HCT116 (cell line): ENCODE measurements around the gene MOSPD3. TPM values are rescaled to one million over a fixed set of nuclear protein-coding genes. Genes with fewer than 3 reads are reported as not detected.

Experiments used
- ATAC-seq: fragments of 200-7000 bp; cut with Tn5 transposase; 2 replicates; pipeline ENCODE4 v1.9.1; 2020; ENCODE audit warnings: mild to moderate bottlenecking, moderate library complexity
- BruUV-seq: library from RNA; stranded (reverse); fragments of 400-500 nt; replicated peaks from 2 replicates; lab custom pipeline; 2021; lab: Mats Ljungman, UMichigan
- CTCF ChIA-PET: fragments of 300-600 bp; sonication (Branson Sonifier 250); formaldehyde crosslinking; loops from one replicate; lab custom pipeline; 2021; ENCODE audit warnings: antibody characterized with exemption; lab: Charles Lee
- POLR2A ChIA-PET: fragments of 300-600, 350-600 bp; sonication (Branson Sonifier 250); formaldehyde crosslinking; loops from one replicate; lab custom pipeline; 2021; ENCODE audit warnings: antibody characterized with exemption; lab: Charles Lee
- RAD21 ChIA-PET, 2 experiments: fragments of 300-600 bp; sonication (Branson Sonifier 250); formaldehyde crosslinking; loops; one replicate each; lab custom pipeline; 2023; ENCODE audit warnings: low total read pairs in 2 of 2; ENCODE audit not compliant: uncharacterized antibody in 2 of 2, unreplicated experiment in 2 of 2, low non-redundant PET in 1 of 2; lab: Charles Lee
- DNase-seq: peaks from one replicate; pipeline ENCODE4 v3.0.0-alpha.2; 2010; ENCODE audit warnings: low read depth, low spot score
- H2AFZ ChIP-seq: fragments of 200-600 bp; shearing (Covaris generic), sonication (generic); 2 replicates; pipeline ENCODE4 v1.6.1; 2017; ENCODE audit warnings: low read depth, mixed run types, mixed read lengths, antibody characterized with exemption, low read length; ENCODE audit not compliant: poor library complexity, severe bottlenecking
- H3K27ac ChIP-seq: 2 replicates; pipeline ENCODE4 v1.5.1; 2012; ENCODE audit warnings: low read depth, low read length
- H3K27me3 ChIP-seq: fragments of 200-600 bp; sonication (generic); 2 replicates; pipeline ENCODE4 v1.6.1; 2016; ENCODE audit warnings: mixed run types, low read length, mixed read lengths; ENCODE audit not compliant: insufficient read depth
- H3K36me3 ChIP-seq, 2 experiments: fragments of 200-500 bp in 1 of 2; fragments of 200-600 bp in 1 of 2; sonication (Bioruptor generic) in 1 of 2; sonication (generic) in 1 of 2; 2 replicates each; pipeline versions ENCODE4 v1.5.1 to v1.6.1; 2014 to 2016; ENCODE audit warnings: low read length in 2 of 2, inconsistent platforms in 1 of 2, mixed read lengths in 1 of 2, mixed run types in 1 of 2; ENCODE audit not compliant: insufficient read depth in 2 of 2, control insufficient read depth in 1 of 2
- H3K4me1 ChIP-seq, 2 experiments: fragments of 200-600 bp in 1 of 2; sonication (generic) in 1 of 2; 2 replicates each; pipeline versions ENCODE4 v1.5.1 to v1.6.1; 2012 to 2017; ENCODE audit warnings: low read length in 2 of 2, inconsistent platforms in 1 of 2, mild to moderate bottlenecking in 1 of 2, mixed read lengths in 1 of 2, mixed run types in 1 of 2, moderate library complexity in 1 of 2; ENCODE audit not compliant: insufficient read depth in 2 of 2, control insufficient read depth in 1 of 2
- H3K4me2 ChIP-seq: fragments of 200-600 bp; sonication (generic); 2 replicates; pipeline ENCODE4 v1.6.1; 2017; ENCODE audit warnings: mixed run types, low read length, mixed read lengths
- H3K4me3 ChIP-seq, 2 experiments: fragments of 200-600 bp in 1 of 2; sonication (generic) in 1 of 2; replicated peaks in 1 of 2; 2 replicates each; pipeline ENCODE4 v1.5.1; 2011 to 2016; ENCODE audit warnings: low read length in 2 of 2, control low read depth in 1 of 2, low read depth in 1 of 2, mild to moderate bottlenecking in 1 of 2, mixed read lengths in 1 of 2, mixed run types in 1 of 2
- H3K79me2 ChIP-seq: fragments of 200-600 bp; sonication (generic); 2 replicates; pipeline ENCODE4 v1.6.1; 2017; ENCODE audit warnings: mild to moderate bottlenecking, mixed run types, low read length, moderate library complexity, mixed read lengths; ENCODE audit not compliant: insufficient read depth
- H3K9ac ChIP-seq: fragments of 200-600 bp; sonication (generic); 2 replicates; pipeline ENCODE4 v1.6.1; 2016; ENCODE audit warnings: low read length, mixed read lengths
- H3K9me2 ChIP-seq: fragments of 200-600 bp; sonication (generic), shearing (Covaris generic); 2 replicates; pipeline ENCODE4 v1.6.1; 2017; ENCODE audit warnings: mixed run types, mild to moderate bottlenecking, moderate library complexity; ENCODE audit not compliant: insufficient read depth
- H3K9me3 ChIP-seq, 2 experiments: fragments of 200-500 bp in 1 of 2; fragments of 200-600 bp in 1 of 2; sonication (Bioruptor generic) in 1 of 2; sonication (generic) in 1 of 2; 2 replicates each; pipeline ENCODE4 v1.6.1; 2014 to 2017; ENCODE audit warnings: low read length in 2 of 2, mixed read lengths in 2 of 2, inconsistent platforms in 1 of 2, low read depth in 1 of 2, mild to moderate bottlenecking in 1 of 2, mixed run types in 1 of 2, moderate library complexity in 1 of 2; ENCODE audit not compliant: control insufficient read depth in 1 of 2, insufficient read depth in 1 of 2
- H4K20me1 ChIP-seq: fragments of 200-600 bp; sonication (generic), shearing (Covaris generic); 2 replicates; pipeline ENCODE4 v1.6.1; 2017; ENCODE audit warnings: mixed run types, mild to moderate bottlenecking, moderate library complexity; ENCODE audit not compliant: insufficient read depth
- CEBPB ChIP-seq: IDR thresholded peaks from 2 replicates; pipeline ENCODE4 v1.6.1; 2012; ENCODE audit warnings: low read depth
- EGR1 ChIP-seq: IDR thresholded peaks from 2 replicates; pipeline ENCODE4 v1.6.1; 2012; ENCODE audit warnings: low read depth
- ELF1 ChIP-seq: IDR thresholded peaks from 2 replicates; pipeline ENCODE4 v1.6.1; 2012; ENCODE audit warnings: low read depth, borderline replicate concordance
- FOSL1 ChIP-seq: IDR thresholded peaks from 2 replicates; pipeline ENCODE4 v1.6.1; 2012; ENCODE audit warnings: low read depth
- POLR2AphosphoS5 ChIP-seq: IDR thresholded peaks from 2 replicates; pipeline ENCODE4 v1.6.1; 2011; ENCODE audit warnings: mild to moderate bottlenecking, low read depth, low read length, moderate library complexity
- SP1 ChIP-seq: IDR thresholded peaks from 2 replicates; pipeline ENCODE4 v1.6.1; 2012; ENCODE audit warnings: low read depth
- YY1 ChIP-seq: IDR thresholded peaks from 2 replicates; pipeline ENCODE4 v1.6.1; 2011; ENCODE audit warnings: low read length, low read depth, moderate library complexity, mild to moderate bottlenecking; ENCODE audit not compliant: insufficient replicate concordance; ENCODE audit errors: extremely low read depth
- ZFX ChIP-seq: fragments of 450-650 bp; IDR thresholded peaks from 2 replicates; pipeline ENCODE4 v1.6.1; 2017
- intact Hi-C: fragments of 100-400 bp; cut with micrococcal nuclease; formaldehyde crosslinking; loops from 2 replicates; pipeline ENCODE4 v1.10.0; 2022
- total RNA-seq: library from RNA; stranded (reverse); gene quantifications from one replicate; pipeline ENCODE4 v1.2.1, GENCODE V29; 2021; ENCODE audit not compliant: unreplicated experiment
- TF ChIP-seq, protein P1 (sequence below): IDR thresholded peaks from 2 replicates; pipeline ENCODE4 v1.6.1; 2011; ENCODE audit warnings: mild to moderate bottlenecking, low read length, moderate library complexity; ENCODE audit not compliant: insufficient replicate concordance; ENCODE audit errors: extremely low read depth
- TF ChIP-seq, protein P2 (sequence below), 3 experiments: fragments of 200-600 bp in 1 of 3; sonication (generic) in 1 of 3; IDR thresholded peaks in 2 of 3; conservative IDR thresholded peaks in 1 of 3; 2 replicates each; pipeline ENCODE4 v1.5.1; 2012 to 2017; ENCODE audit warnings: low read depth in 2 of 3, low read length in 2 of 3, antibody characterized with exemption in 1 of 3, borderline replicate concordance in 1 of 3, control low read depth in 1 of 3, mild to moderate bottlenecking in 1 of 3, mixed read lengths in 1 of 3, mixed run types in 1 of 3, moderate library complexity in 1 of 3; ENCODE audit not compliant: insufficient read depth in 1 of 3

MOSPD3 gene
- total RNA-seq, 1 experiment from 2014 or later: 32.8 TPM

DNA sequence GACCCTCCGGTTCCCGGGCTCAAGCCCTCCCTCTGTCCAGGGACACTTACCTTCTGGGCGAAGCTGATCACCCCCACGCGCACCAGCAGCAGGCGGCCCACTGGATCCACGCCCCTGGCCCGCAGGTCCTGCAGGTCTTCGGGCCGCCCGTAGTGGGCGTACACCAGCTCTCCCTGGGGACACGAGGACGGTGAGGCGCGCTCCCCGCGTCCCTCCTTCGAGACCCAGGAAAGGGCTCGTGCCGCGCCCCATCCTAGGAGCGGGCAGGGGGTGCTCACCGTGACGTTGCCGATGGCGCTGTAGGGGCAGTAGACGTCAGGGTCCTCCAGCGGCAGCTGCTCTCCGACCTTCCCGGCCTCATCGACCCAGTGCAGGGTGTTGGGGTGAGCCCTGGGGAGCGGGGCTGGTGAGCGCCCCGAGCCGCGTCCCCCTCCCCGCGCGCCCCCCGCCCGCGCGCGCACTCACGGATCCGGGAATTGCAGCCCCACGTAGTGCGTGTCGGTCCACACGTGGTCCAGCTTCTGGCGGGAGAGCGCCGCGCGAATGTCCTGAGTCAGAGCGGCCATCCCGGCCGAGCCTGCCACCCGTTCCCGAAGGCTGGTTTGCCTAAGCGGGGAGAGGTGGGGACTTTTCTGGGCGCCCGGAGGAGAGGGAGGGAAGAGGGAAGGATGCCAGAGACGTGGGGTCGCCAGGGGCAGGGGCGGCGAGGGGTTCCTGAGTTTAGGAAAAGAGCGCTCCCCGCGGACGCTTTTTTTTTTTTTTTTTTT is 20.8 kb downstream of the MOSPD3 start:
- peak overlapping the region; percentile 97 for H3K4me2 ChIP-seq
- peak overlapping the region; percentile 67 for H3K27ac ChIP-seq
- CTCF ChIA-PET: interaction anchor here (0.7 to 2.9 kb wide), 18 partner anchors 9 to 245 kb away, joined by 3 to 18 read pairs (median 5); partner anchors contain the start of genes FBXO24, GNB2, MOSPD3 and POP7
- intact Hi-C loops: loop anchor here (2.0 to 5.0 kb wide), 2 partner anchors 40 to 59 kb away; partner anchors contain the start of genes GIGYF1 and GNB2
- no peaks in the 10 kb centered on the region for H4K20me1 ChIP-seq
- no peaks in the 10 kb centered on the region for H3K9me2 ChIP-seq
- peak overlapping the region; percentile 82 for H3K9ac ChIP-seq
- BruUV-seq: TSS peak; percentile 70
- POLR2A ChIA-PET: interaction anchor here (0.7 to 1.2 kb wide), 7 partner anchors 15 to 73 kb away, joined by 3 to 5 read pairs (median 4); partner anchors contain the start of gene POP7
- no peak for DNase-seq
- RAD21 ChIA-PET: interaction anchor here (0.6 to 1.0 kb wide), 5 partner anchors 21 to 194 kb away, joined by 3 to 7 read pairs (median 4); partner anchors contain the start of genes EPHB4 (in 1 of the 2) and MOSPD3 (in 1 of the 2)
- H3K9me3 ChIP-seq: no peaks in the 10 kb centered on the region
- H2AFZ ChIP-seq: peak overlapping the region; percentile 78
- no peaks in the 10 kb centered on the region for H3K36me3 ChIP-seq
- H3K79me2 ChIP-seq: no peaks in the 10 kb centered on the region
- TF ChIP-seq, protein P1, sequence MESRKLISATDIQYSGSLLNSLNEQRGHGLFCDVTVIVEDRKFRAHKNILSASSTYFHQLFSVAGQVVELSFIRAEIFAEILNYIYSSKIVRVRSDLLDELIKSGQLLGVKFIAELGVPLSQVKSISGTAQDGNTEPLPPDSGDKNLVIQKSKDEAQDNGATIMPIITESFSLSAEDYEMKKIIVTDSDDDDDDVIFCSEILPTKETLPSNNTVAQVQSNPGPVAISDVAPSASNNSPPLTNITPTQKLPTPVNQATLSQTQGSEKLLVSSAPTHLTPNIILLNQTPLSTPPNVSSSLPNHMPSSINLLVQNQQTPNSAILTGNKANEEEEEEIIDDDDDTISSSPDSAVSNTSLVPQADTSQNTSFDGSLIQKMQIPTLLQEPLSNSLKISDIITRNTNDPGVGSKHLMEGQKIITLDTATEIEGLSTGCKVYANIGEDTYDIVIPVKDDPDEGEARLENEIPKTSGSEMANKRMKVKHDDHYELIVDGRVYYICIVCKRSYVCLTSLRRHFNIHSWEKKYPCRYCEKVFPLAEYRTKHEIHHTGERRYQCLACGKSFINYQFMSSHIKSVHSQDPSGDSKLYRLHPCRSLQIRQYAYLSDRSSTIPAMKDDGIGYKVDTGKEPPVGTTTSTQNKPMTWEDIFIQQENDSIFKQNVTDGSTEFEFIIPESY: no peak
- TF ChIP-seq POLR2AphosphoS5 (peak; percentile 59; the same call in 1 of the 2 replicates), EGR1 (no peak), YY1 (peak; percentile 5), ELF1 (no peak), SP1 (no peak), FOSL1 (no peak), ZFX (no peak; the same call in 1 of the 2 replicates), CEBPB (no peak)
- TF ChIP-seq, protein P2, sequence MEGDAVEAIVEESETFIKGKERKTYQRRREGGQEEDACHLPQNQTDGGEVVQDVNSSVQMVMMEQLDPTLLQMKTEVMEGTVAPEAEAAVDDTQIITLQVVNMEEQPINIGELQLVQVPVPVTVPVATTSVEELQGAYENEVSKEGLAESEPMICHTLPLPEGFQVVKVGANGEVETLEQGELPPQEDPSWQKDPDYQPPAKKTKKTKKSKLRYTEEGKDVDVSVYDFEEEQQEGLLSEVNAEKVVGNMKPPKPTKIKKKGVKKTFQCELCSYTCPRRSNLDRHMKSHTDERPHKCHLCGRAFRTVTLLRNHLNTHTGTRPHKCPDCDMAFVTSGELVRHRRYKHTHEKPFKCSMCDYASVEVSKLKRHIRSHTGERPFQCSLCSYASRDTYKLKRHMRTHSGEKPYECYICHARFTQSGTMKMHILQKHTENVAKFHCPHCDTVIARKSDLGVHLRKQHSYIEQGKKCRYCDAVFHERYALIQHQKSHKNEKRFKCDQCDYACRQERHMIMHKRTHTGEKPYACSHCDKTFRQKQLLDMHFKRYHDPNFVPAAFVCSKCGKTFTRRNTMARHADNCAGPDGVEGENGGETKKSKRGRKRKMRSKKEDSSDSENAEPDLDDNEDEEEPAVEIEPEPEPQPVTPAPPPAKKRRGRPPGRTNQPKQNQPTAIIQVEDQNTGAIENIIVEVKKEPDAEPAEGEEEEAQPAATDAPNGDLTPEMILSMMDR (IDR thresholded peaks at IDR 0.05 in 2 of 3, conservative IDR thresholded peaks at IDR 0.05 in 1 of 3; ENCODE audit: borderline replicate concordance in 1 of 3, insufficient read depth in 1 of 3, low read depth in 2 of 3, low read length in 2 of 3): peak in 2 of 3 experiments; percentile 36 to 57; a peak in 3 of 6 replicates
- H3K27me3 ChIP-seq: no peaks in the 10 kb centered on the region
- H3K4me3 ChIP-seq: peak overlapping the region; percentile 54 to 67
- peaks cover 6 to 28% of the 10 kb centered on the region in 2 experiments; a peak in 3 of 4 replicates for H3K4me1 ChIP-seq
- peak; percentile 76 for ATAC-seq
